ENCODE measurements around the gene MAMDC4. TPM values are rescaled to one million over a fixed set of nuclear protein-coding genes. Genes with fewer than 3 reads are reported as not detected.

The MAMDC4 gene
- total and polyA plus RNA-seq, 2 of the 8 experiments (the other 6 are each of a cell fraction or from before 2014, with no cell fraction given): 3.1 to 4.5 TPM

DNA sequence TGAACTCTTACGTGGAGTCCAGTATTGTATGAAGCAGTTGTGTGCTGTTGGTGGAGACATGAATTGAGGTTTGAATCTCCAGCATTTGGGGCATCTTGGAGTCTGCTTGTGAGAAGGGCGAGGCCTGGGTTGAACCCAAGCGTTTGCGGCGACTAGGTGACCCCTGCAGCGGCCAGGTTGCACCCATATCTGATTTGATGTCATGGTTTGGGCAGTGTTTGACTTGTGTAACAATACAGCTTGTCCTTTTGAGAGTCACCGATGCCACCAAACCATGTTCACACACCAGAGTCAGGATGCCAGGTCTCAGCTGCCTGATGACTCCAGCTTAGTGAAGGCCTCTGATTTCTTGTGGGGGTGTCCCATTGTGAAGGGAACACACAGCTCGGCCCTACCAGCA lies 36.3 kb downstream of the MAMDC4 start:
- Histone ChIP-seq H4K5ac (ENCODE audit: insufficient read length, low read depth, low read length) (no peak overlapping the region), H4K91ac (replicated peaks; ENCODE audit: insufficient read length, low read length) (no peak overlapping the region), H3K4me2 (ENCODE audit: insufficient read depth in 1 of 2, low read depth in 2 of 2, low read length in 2 of 2) (no peak overlapping the region), H3K14ac (ENCODE audit: insufficient read length) (no peak overlapping the region), H3K4ac (replicated peaks; ENCODE audit: insufficient read length, low read depth, low read length) (no peak overlapping the region), H3K56ac (replicated peaks; ENCODE audit: insufficient read length, low read depth, low read length) (no peak overlapping the region), H4K8ac (ENCODE audit: extremely low read depth, insufficient read depth, low read length) (no peak overlapping the region), H3K27ac (ENCODE audit: low read depth, low read length) (no peak overlapping the region), H3K23ac (ENCODE audit: insufficient read length) (no peak overlapping the region), H3K9me3 (ENCODE audit: insufficient read depth in 2 of 2, low read depth in 1 of 2, low read length in 1 of 2) (no peaks in the 10 kb centered on the region), H2AK5ac (ENCODE audit: low read depth, low read length) (no peak overlapping the region), H3K18ac (ENCODE audit: extremely low read depth, low read length) (no peak overlapping the region), H3K79me2 (ENCODE audit: control insufficient read depth in 1 of 2, insufficient read depth in 2 of 2, low read length in 2 of 2) (peaks cover 17 to 65% of the 10 kb centered on the region in 2 experiments; a peak in 3 of 4 replicates), H3K23me2 (ENCODE audit: low read depth, low read length) (peaks cover 5% of the 10 kb centered on the region; the same call in 1 of the 2 replicates), H2AFZ (ENCODE audit: low read length) (no peak overlapping the region), H3K79me1 (ENCODE audit: low read depth, low read length) (peaks cover 13% of the 10 kb centered on the region), H3K36me3 (ENCODE audit: control insufficient read depth in 2 of 4, insufficient read depth in 4 of 4, low read length in 3 of 4) (peaks cover 0 to 14% (median 0%) of the 10 kb centered on the region in 4 experiments; a peak in 2 of 8 replicates), H2BK12ac (ENCODE audit: low read depth, low read length) (no peak overlapping the region), H3K27me3 (replicated peaks in 1 of 4; ENCODE audit: control insufficient read depth in 3 of 4, extremely low read depth in 1 of 4, insufficient read depth in 3 of 4, low read length in 3 of 4) (no peaks in the 10 kb centered on the region), H2BK120ac (replicated peaks; ENCODE audit: low read depth, low read length) (no peak overlapping the region), H2BK5ac (ENCODE audit: low read depth, low read length) (no peak overlapping the region), H3K9ac (replicated peaks in 1 of 4; ENCODE audit: extremely low read depth in 1 of 4, low read depth in 3 of 4, low read length in 3 of 4) (no peak overlapping the region), H2BK15ac (ENCODE audit: low read length) (no peak overlapping the region), H3K4me3 (ENCODE audit: extremely low read depth in 1 of 4, insufficient read depth in 2 of 4, low read depth in 3 of 4, low read length in 4 of 4) (no peak overlapping the region), H4K20me1 (replicated peaks in 1 of 2; ENCODE audit: control insufficient read depth in 1 of 2, insufficient read depth in 2 of 2, low read length in 2 of 2) (peaks cover 9 to 16% of the 10 kb centered on the region in 2 experiments), H3K4me1 (replicated peaks in 1 of 4; ENCODE audit: control insufficient read depth in 3 of 4, insufficient read depth in 4 of 4, low read length in 3 of 4) (peaks cover 0 to 6% (median 2%) of the 10 kb centered on the region in 4 experiments; a peak in 4 of 7 replicates), H2BK20ac (ENCODE audit: low read length) (no peak overlapping the region)
- POLR2A ChIA-PET (ENCODE audit: partially characterized antibody): interaction anchor here (1.0 to 2.7 kb wide), 4 partner anchors 10 to 48 kb away, joined by 3 to 10 read pairs (median 4); no protein-coding TSS in a partner anchor
- CTCF ChIA-PET (ENCODE audit: partially characterized antibody): interaction anchor here (0.9 to 1.7 kb wide), 5 partner anchors 9 to 176 kb away, joined by 3 to 6 read pairs (median 3); no protein-coding TSS in a partner anchor
- FAIRE-seq (no peak), DNase-seq (ENCODE audit: low read depth in 1 of 2, low spot score in 2 of 2) (no peak)
- WGBS, 2 experiments (ENCODE audit: extremely low coverage in 1 of 2, insufficient coverage in 1 of 2, insufficient read length in 1 of 2, insufficient replicate concordance in 2 of 2, low coverage in 1 of 2, low lambda C conversion rate in 2 of 2, missing lambda C conversion rate in 1 of 2): 83% methylated on average over 8 of the region's 8 CpGs; no CpG with 5 or more reads in 1 of the 2 experiments
- no peak for TF ChIP-seq SUZ12 (IDR thresholded peaks at IDR 0.05; ENCODE audit: low read length)
- TF ChIP-seq SRF (IDR thresholded peaks at IDR 0.05; ENCODE audit: low read depth, low read length): no peak
- TF ChIP-seq EP300 (IDR thresholded peaks at IDR 0.05; ENCODE audit: borderline replicate concordance in 1 of 2, low read depth in 2 of 2, low read length in 2 of 2): no peak
- no peak for TF ChIP-seq BRCA1 (IDR thresholded peaks at IDR 0.05; ENCODE audit: low read depth, low read length)
- TF ChIP-seq CHD2 (IDR thresholded peaks at IDR 0.05; ENCODE audit: low read length): no peak
- no peak for TF ChIP-seq BCL11A (IDR thresholded peaks at IDR 0.05; ENCODE audit: low read depth in 2 of 2, low read length in 2 of 2)
- TF ChIP-seq KDM5A (IDR thresholded peaks at IDR 0.05; ENCODE audit: low read length): no peak
- no peak for TF ChIP-seq RAD21 (IDR thresholded peaks at IDR 0.05 in 1 of 2, conservative IDR thresholded peaks at IDR 0.05 in 1 of 2; ENCODE audit: low read depth in 2 of 2, low read length in 2 of 2)
- TF ChIP-seq CBX5 (IDR thresholded peaks at IDR 0.05; ENCODE audit: low read depth, low read length): no peak
- TF ChIP-seq TAF7 (optimal IDR thresholded peaks at IDR 0.05; ENCODE audit: borderline replicate concordance, low read depth, low read length): no peak
- no peak for TF ChIP-seq ASH2L (IDR thresholded peaks at IDR 0.05; ENCODE audit: low read length)
- TF ChIP-seq CBX8 (IDR thresholded peaks at IDR 0.05; ENCODE audit: borderline replicate concordance, low read depth, low read length): no peak
- TF ChIP-seq, protein P1, sequence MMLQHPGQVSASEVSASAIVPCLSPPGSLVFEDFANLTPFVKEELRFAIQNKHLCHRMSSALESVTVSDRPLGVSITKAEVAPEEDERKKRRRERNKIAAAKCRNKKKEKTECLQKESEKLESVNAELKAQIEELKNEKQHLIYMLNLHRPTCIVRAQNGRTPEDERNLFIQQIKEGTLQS (IDR thresholded peaks at IDR 0.05; ENCODE audit: insufficient read depth, low read depth, low read length): no peak

All from H1 (cell line).